ENCODE data around the gene SYNGR2. TPM values are rescaled to one million over a fixed set of nuclear protein-coding genes. Genes with fewer than 3 reads are reported as not detected.

The SYNGR2 gene
- total RNA-seq, 2 donors from 2014 or later = 256 to 395 TPM

- Histone ChIP-seq H3K4me1 (no peaks in the 10 kb centered on the region), H3K4me3 (no peak overlapping the region), H3K9me3 (no peaks in the 10 kb centered on the region), H3K9ac (ENCODE audit: low read depth in 2 of 2, low read length in 2 of 2) (no peak overlapping the region), H3K36me3 (no peaks in the 10 kb centered on the region), H3K27me3 (no peaks in the 10 kb centered on the region), H3K27ac (no peak overlapping the region)
- no peak for TF ChIP-seq CTCF (IDR thresholded peaks at IDR 0.05)
- no peak for DNase-seq
- intact Hi-C loops (cut with DNase I) = no loop called here
Measured at GRCh38 chr17:78163881-78164747, 4.3 kb upstream of the SYNGR2 start.

- H3K27me3 ChIP-seq = no peaks in the 10 kb centered on the region
- DNase-seq = no peak
- no peak overlapping the region for H3K9ac ChIP-seq (ENCODE audit: low read depth in 2 of 2, low read length in 2 of 2)
- no peaks in the 10 kb centered on the region for H3K9me3 ChIP-seq
- intact Hi-C loops (cut with DNase I) = no loop called here
- no peak for TF ChIP-seq CTCF (IDR thresholded peaks at IDR 0.05)
- H3K4me3 ChIP-seq = no peak overlapping the region
- no peak overlapping the region for H3K27ac ChIP-seq
- no peaks in the 10 kb centered on the region for H3K36me3 ChIP-seq
- H3K4me1 ChIP-seq = peaks cover 5% of the 10 kb centered on the region
Measured at GRCh38 chr17:78164748-78165607, 3.4 kb upstream of the SYNGR2 start.

GRCh38 chr17:78166416-78166815 is 2.0 kb upstream of the SYNGR2 start:
- TF ChIP-seq CTCF (IDR thresholded peaks at IDR 0.05) = no peak
- Histone ChIP-seq H3K9me3 (no peaks in the 10 kb centered on the region), H3K4me3 (no peak overlapping the region), H3K4me1 (peaks cover 16% of the 10 kb centered on the region), H3K36me3 (no peaks in the 10 kb centered on the region), H3K9ac (ENCODE audit: low read depth in 2 of 2, low read length in 2 of 2) (no peak overlapping the region), H3K27ac (no peak overlapping the region), H3K27me3 (no peaks in the 10 kb centered on the region)
- peak; percentile 63 for DNase-seq
- intact Hi-C loops (cut with DNase I) = no loop called here

- Histone ChIP-seq H3K9ac (ENCODE audit: low read depth in 2 of 2, low read length in 2 of 2) (peak overlapping the region; percentile 91 to 96), H3K27ac (peak overlapping the region; percentile 78), H3K36me3 (no peaks in the 10 kb centered on the region), H3K27me3 (no peaks in the 10 kb centered on the region), H3K4me3 (peak overlapping the region; percentile 69), H3K4me1 (peaks cover 42% of the 10 kb centered on the region), H3K9me3 (no peaks in the 10 kb centered on the region)
- TF ChIP-seq CTCF (IDR thresholded peaks at IDR 0.05) = no peak
- DNase-seq = peak; percentile 90
- intact Hi-C loops (cut with DNase I) = no loop called here
Measured at GRCh38 chr17:78168903-78169793, 767 bp downstream of the SYNGR2 start.
